Measurements from ENCODE around the gene PCDHB4. TPM values are rescaled to one million over a fixed set of nuclear protein-coding genes. Genes with fewer than 3 reads are reported as not detected.
"Not testable (repeated sequence)": the region's sequence is repeated elsewhere in the genome, so short reads cannot be mapped to it uniquely, and the experiment has no call there.

The PCDHB4 gene
- total RNA-seq, 1 donor from 2014 or later: 0.42 TPM

GRCh38 chr5:141119250-141119649 is 2.4 kb upstream of the PCDHB4 start:
- Histone ChIP-seq H3K36me3 (ENCODE audit: control insufficient read depth, insufficient read depth, low read length) (no peaks in the 10 kb centered on the region), H3K4me3 (ENCODE audit: low read depth, low read length) (no peak overlapping the region), H3K27me3 (ENCODE audit: control insufficient read depth, insufficient read depth, low read length) (no peaks in the 10 kb centered on the region)
- TF ChIP-seq CTCF (IDR thresholded peaks at IDR 0.05; ENCODE audit: insufficient read depth, low read length, poor library complexity, severe bottlenecking): no peak
- no peak for DNase-seq (ENCODE audit: low read depth)

- H3K36me3 ChIP-seq (ENCODE audit: control insufficient read depth, insufficient read depth, low read length): no peaks in the 10 kb centered on the region
- no peak for TF ChIP-seq CTCF (IDR thresholded peaks at IDR 0.05; ENCODE audit: insufficient read depth, low read length, poor library complexity, severe bottlenecking)
- H3K4me3 ChIP-seq (ENCODE audit: low read depth, low read length): no peak overlapping the region
- no peaks in the 10 kb centered on the region for H3K27me3 ChIP-seq (ENCODE audit: control insufficient read depth, insufficient read depth, low read length)
- no peak for DNase-seq (ENCODE audit: low read depth)
Measured at GRCh38 chr5:141121985-141122384, 367 bp downstream of the PCDHB4 start.

GRCh38 chr5:141123396-141124135 is 1.9 kb downstream of the PCDHB4 start:
- H3K36me3 ChIP-seq (ENCODE audit: control insufficient read depth, insufficient read depth, low read length); H3K27me3 ChIP-seq (ENCODE audit: control insufficient read depth, insufficient read depth, low read length); DNase-seq (ENCODE audit: low read depth); H3K4me3 ChIP-seq (ENCODE audit: low read depth, low read length): not testable (repeated sequence)

GRCh38 chr5:141127305-141127704 is 5.7 kb downstream of the PCDHB4 start:
- H3K4me3 ChIP-seq (ENCODE audit: low read depth, low read length): no peak overlapping the region
- H3K36me3 ChIP-seq (ENCODE audit: control insufficient read depth, insufficient read depth, low read length): no peaks in the 10 kb centered on the region
- DNase-seq (ENCODE audit: low read depth): no peak
- TF ChIP-seq CTCF (IDR thresholded peaks at IDR 0.05; ENCODE audit: insufficient read depth, low read length, poor library complexity, severe bottlenecking): no peak
- H3K27me3 ChIP-seq (ENCODE audit: control insufficient read depth, insufficient read depth, low read length): no peaks in the 10 kb centered on the region

- Histone ChIP-seq H3K4me3 (ENCODE audit: low read depth, low read length) (peak within 1 kb of the TSS; percentile 17), H3K27me3 (ENCODE audit: control insufficient read depth, insufficient read depth, low read length) (no peaks in the 10 kb centered on the region), H3K36me3 (ENCODE audit: control insufficient read depth, insufficient read depth, low read length) (no peaks in the 10 kb centered on the region)
- TF ChIP-seq CTCF (IDR thresholded peaks at IDR 0.05; ENCODE audit: insufficient read depth, low read length, poor library complexity, severe bottlenecking): peak; percentile 18
- DNase-seq (ENCODE audit: low read depth): no peak
Measured at GRCh38 chr5:141135030-141135717, 13.6 kb downstream of the PCDHB4 start, which contains the start of gene PCDHB5. Gene PCDHB5 (plus strand): TSS chr5:141135206. CDS start chr5:141135435, 229 bp downstream.

- Histone ChIP-seq H3K4me3 (ENCODE audit: low read depth, low read length) (no peak overlapping the region), H3K27me3 (ENCODE audit: control insufficient read depth, insufficient read depth, low read length) (no peaks in the 10 kb centered on the region), H3K36me3 (ENCODE audit: control insufficient read depth, insufficient read depth, low read length) (no peaks in the 10 kb centered on the region)
- no peak for TF ChIP-seq CTCF (IDR thresholded peaks at IDR 0.05; ENCODE audit: insufficient read depth, low read length, poor library complexity, severe bottlenecking)
- no peak for DNase-seq (ENCODE audit: low read depth)
Measured at GRCh38 chr5:141135718-141136266, 14.2 kb downstream of the PCDHB4 start.

- H3K36me3 ChIP-seq (ENCODE audit: control insufficient read depth, insufficient read depth, low read length); DNase-seq (ENCODE audit: low read depth); H3K27me3 ChIP-seq (ENCODE audit: control insufficient read depth, insufficient read depth, low read length); H3K4me3 ChIP-seq (ENCODE audit: low read depth, low read length): not testable (repeated sequence)
Measured at GRCh38 chr5:141137346-141137745, 15.7 kb downstream of the PCDHB4 start.

Measured in kidney epithelial cell (primary cell).